ENCODE data around the gene AGBL4. TPM values are rescaled to one million over a fixed set of nuclear protein-coding genes. Genes with fewer than 3 reads are reported as not detected.

Gene AGBL4
- total and polyA plus RNA-seq, 7 experiments from 2014 or later, result 0.27 TPM; not detected in 6

DNA sequence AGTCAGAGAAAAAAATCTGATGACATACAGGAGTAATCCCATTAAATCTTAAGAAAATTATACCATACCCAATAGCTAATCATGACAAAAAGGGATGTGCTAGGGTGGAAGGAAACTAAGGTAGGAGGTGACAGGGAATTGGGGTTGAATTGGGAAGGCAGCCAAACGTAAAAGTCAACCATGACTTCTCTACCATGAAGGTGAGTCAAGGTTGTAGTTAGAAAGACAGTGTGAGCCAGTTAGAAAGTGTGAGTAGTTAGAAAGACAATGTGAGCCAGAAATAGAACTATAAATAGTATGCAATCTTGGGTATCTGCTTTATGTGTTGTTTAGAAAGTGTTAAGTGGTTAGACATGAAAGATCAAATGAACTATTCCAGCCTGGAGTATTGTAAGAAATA, 556.8 kb downstream of the AGBL4 start:
- Mint-ChIP-seq H3K36me3 (no peaks in the 10 kb centered on the region), H3K4me1 (no peaks in the 10 kb centered on the region), H3K27ac (no peak overlapping the region), H3K4me3 (no peak overlapping the region), H3K27me3 (peaks cover 0 to 2% (median 0%) of the 10 kb centered on the region in 5 donors), H3K9me3 (peaks cover 0 to 6% (median 0%) of the 10 kb centered on the region in 11 donors)
- CTCF ChIA-PET, result no interaction called here
- Histone ChIP-seq H3K4me1 (ENCODE audit: control insufficient read depth in 2 of 2, insufficient read depth in 2 of 2, low read length in 2 of 2) (no peaks in the 10 kb centered on the region), H3K9me3 (ENCODE audit: control insufficient read depth in 2 of 3, low read length in 3 of 3) (no peaks in the 10 kb centered on the region), H3K27me3 (ENCODE audit: control insufficient read depth in 2 of 2, insufficient read depth in 2 of 2, low read length in 2 of 2) (no peaks in the 10 kb centered on the region), H3K4me3 (ENCODE audit: low read length) (no peak overlapping the region), H3K36me3 (ENCODE audit: control insufficient read depth in 2 of 3, insufficient read depth in 3 of 3, low read length in 3 of 3) (no peaks in the 10 kb centered on the region), H3K27ac (ENCODE audit: low read depth, low read length) (no peak overlapping the region)
- no peak for ATAC-seq
- no peak for DNase-seq
- POLR2A ChIA-PET, result no interaction called here
- intact Hi-C loops (cut with micrococcal nuclease), result no loop called here

DNA sequence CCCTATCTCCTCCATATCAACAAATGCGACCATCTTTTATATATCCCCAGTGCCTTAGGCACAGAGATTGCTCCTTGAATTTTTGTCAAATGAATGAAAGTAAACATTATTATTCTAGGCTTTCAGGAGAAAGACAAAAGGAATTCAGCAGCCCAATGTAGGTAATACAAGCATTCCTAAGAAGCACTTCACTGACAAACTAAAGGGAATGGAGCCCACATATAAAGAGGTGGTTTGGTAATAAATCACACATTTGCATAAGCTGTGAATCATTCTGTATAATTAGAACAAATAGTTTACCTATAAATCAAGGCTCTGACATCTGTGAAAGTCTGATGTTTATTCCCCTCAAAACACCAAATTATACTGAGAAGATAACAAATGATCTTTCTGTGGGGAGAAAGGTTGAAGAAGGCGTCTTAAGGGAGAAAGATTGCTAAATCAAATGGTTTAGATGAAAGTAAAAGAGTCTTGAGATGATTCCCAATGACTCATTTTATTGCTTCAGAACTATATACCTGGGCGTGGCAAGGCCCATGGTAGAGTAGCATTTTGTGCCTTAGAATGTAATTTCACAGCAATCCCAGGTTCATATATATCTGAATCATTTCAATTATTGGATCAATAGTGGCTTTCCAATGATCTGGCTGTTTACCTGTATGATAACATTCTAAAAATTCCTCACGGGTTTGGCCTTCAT, 558.1 kb downstream of the AGBL4 start:
- H3K36me3 ChIP-seq (ENCODE audit: control insufficient read depth in 2 of 3, insufficient read depth in 3 of 3, low read length in 3 of 3), result no peaks in the 10 kb centered on the region
- Mint-ChIP-seq H3K4me1 (no peaks in the 10 kb centered on the region), H3K9me3 (peaks cover 0 to 6% (median 2%) of the 10 kb centered on the region in 11 donors), H3K36me3 (no peaks in the 10 kb centered on the region), H3K27me3 (peaks cover 0 to 7% (median 0%) of the 10 kb centered on the region in 5 donors), H3K4me3 (no peak overlapping the region), H3K27ac (no peak overlapping the region)
- ATAC-seq (no peak), DNase-seq (no peak)
- POLR2A ChIA-PET, result no interaction called here
- H3K9me3 ChIP-seq (ENCODE audit: control insufficient read depth in 2 of 3, low read length in 3 of 3), result no peaks in the 10 kb centered on the region
- no peaks in the 10 kb centered on the region for H3K27me3 ChIP-seq (ENCODE audit: control insufficient read depth in 2 of 2, insufficient read depth in 2 of 2, low read length in 2 of 2)
- intact Hi-C loops (cut with micrococcal nuclease), result no loop called here
- H3K4me3 ChIP-seq (ENCODE audit: low read length), result no peak overlapping the region
- H3K27ac ChIP-seq (ENCODE audit: low read depth, low read length), result no peak overlapping the region
- no peaks in the 10 kb centered on the region for H3K4me1 ChIP-seq (ENCODE audit: control insufficient read depth in 2 of 2, insufficient read depth in 2 of 2, low read length in 2 of 2)
- CTCF ChIA-PET, result no interaction called here

DNA sequence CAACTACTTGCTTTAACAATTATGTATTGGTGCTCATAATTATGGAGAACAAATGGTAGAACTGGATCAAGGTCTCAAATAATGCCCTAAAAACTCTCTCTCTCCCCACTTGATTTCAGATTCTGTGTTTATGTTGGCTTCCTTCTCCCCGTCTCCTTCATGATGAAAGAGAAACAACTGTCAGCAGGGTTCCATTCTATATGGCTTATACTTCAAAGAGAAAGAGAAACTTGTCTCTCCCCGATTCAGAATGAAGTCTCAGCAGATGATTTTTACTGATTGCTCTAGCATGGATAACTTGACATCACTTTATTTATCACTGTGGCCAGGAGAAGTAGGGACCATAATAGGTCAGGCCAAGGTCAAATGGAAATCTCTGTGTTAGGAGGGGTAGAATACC, 575.6 kb downstream of the AGBL4 start:
- intact Hi-C loops (cut with micrococcal nuclease), result no loop called here
- H3K4me1 ChIP-seq (ENCODE audit: control insufficient read depth in 2 of 2, insufficient read depth in 2 of 2, low read length in 2 of 2), result no peaks in the 10 kb centered on the region
- ChIA-PET POLR2A (no interaction called here), CTCF (no interaction called here)
- H3K36me3 Mint-ChIP-seq, result no peaks in the 10 kb centered on the region
- H3K36me3 ChIP-seq (ENCODE audit: control insufficient read depth in 2 of 3, insufficient read depth in 3 of 3, low read length in 3 of 3), result no peaks in the 10 kb centered on the region
- H3K27ac Mint-ChIP-seq, result no peak overlapping the region
- H3K4me3 ChIP-seq (ENCODE audit: low read length), result no peak overlapping the region
- no peaks in the 10 kb centered on the region for H3K27me3 ChIP-seq (ENCODE audit: control insufficient read depth in 2 of 2, insufficient read depth in 2 of 2, low read length in 2 of 2)
- DNase-seq (no peak), ATAC-seq (no peak)
- H3K9me3 Mint-ChIP-seq, result peaks cover 0 to 22% (median 10%) of the 10 kb centered on the region in 11 donors
- H3K27me3 Mint-ChIP-seq, result no peaks in the 10 kb centered on the region
- no peak overlapping the region for H3K4me3 Mint-ChIP-seq
- H3K9me3 ChIP-seq (ENCODE audit: control insufficient read depth in 2 of 3, low read length in 3 of 3), result peaks cover 0 to 5% (median 0%) of the 10 kb centered on the region in 3 experiments
- H3K4me1 Mint-ChIP-seq, result no peaks in the 10 kb centered on the region
- H3K27ac ChIP-seq (ENCODE audit: low read depth, low read length), result no peak overlapping the region

DNA sequence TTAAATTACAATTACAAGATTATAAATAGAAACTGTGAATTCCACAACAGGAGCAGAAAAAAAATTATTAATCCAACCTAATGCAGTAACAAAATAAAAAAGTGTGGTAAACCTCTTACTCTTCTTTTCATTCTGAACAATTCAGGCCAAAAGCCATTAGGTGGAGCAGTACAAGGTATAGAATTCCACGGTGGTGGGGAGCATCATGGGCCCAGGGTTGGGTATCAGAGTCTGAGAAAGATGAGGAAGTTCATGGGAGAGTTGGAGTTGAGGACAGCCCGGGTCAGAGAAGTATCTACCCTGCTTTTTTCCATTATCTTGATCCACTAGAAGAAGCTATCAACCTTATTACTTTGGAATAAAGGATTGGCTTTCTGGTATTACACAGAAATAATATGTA, 586.9 kb downstream of the AGBL4 start:
- Mint-ChIP-seq H3K27ac (no peak overlapping the region), H3K27me3 (peaks cover 0 to 4% (median 0%) of the 10 kb centered on the region in 5 donors), H3K4me1 (no peaks in the 10 kb centered on the region), H3K4me3 (no peak overlapping the region), H3K36me3 (peaks cover 0 to 5% (median 0%) of the 10 kb centered on the region in 5 donors), H3K9me3 (peaks cover 6 to 18% (median 11%) of the 10 kb centered on the region in 11 donors)
- H3K9me3 ChIP-seq (ENCODE audit: control insufficient read depth in 2 of 3, low read length in 3 of 3), result no peaks in the 10 kb centered on the region
- H3K4me3 ChIP-seq (ENCODE audit: low read length), result no peak overlapping the region
- no peaks in the 10 kb centered on the region for H3K36me3 ChIP-seq (ENCODE audit: control insufficient read depth in 2 of 3, insufficient read depth in 3 of 3, low read length in 3 of 3)
- no peaks in the 10 kb centered on the region for H3K27me3 ChIP-seq (ENCODE audit: control insufficient read depth in 2 of 2, insufficient read depth in 2 of 2, low read length in 2 of 2)
- ChIA-PET CTCF (no interaction called here), POLR2A (no interaction called here)
- ATAC-seq (no peak), DNase-seq (no peak)
- H3K27ac ChIP-seq (ENCODE audit: low read depth, low read length), result no peak overlapping the region
- H3K4me1 ChIP-seq (ENCODE audit: control insufficient read depth in 2 of 2, insufficient read depth in 2 of 2, low read length in 2 of 2), result no peaks in the 10 kb centered on the region
- intact Hi-C loops (cut with micrococcal nuclease), result no loop called here

DNA sequence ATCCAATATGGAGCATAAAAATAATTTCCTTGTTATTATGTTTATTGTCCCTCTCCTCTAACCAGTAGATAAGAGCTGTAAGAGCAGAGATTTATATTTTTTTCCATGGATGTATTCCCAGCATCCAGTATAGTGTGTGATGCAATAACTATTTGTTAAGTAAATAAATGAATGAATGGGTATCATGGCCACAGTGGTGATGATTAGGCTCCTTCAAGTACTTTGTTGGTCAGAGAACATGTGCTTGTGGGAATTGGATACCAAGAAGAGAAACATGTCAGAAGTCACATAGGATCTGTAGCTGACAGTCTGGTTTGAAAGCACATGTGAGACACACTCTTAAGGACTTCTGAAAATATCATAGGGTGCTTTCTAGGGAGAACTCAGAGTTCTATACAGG, 588.5 kb downstream of the AGBL4 start:
- Histone ChIP-seq H3K36me3 (ENCODE audit: control insufficient read depth in 2 of 3, insufficient read depth in 3 of 3, low read length in 3 of 3) (no peaks in the 10 kb centered on the region), H3K4me3 (ENCODE audit: low read length) (no peak overlapping the region), H3K27ac (ENCODE audit: low read depth, low read length) (no peak overlapping the region), H3K4me1 (ENCODE audit: control insufficient read depth in 2 of 2, insufficient read depth in 2 of 2, low read length in 2 of 2) (no peaks in the 10 kb centered on the region), H3K9me3 (ENCODE audit: control insufficient read depth in 2 of 3, low read length in 3 of 3) (no peaks in the 10 kb centered on the region), H3K27me3 (ENCODE audit: control insufficient read depth in 2 of 2, insufficient read depth in 2 of 2, low read length in 2 of 2) (no peaks in the 10 kb centered on the region)
- no peaks in the 10 kb centered on the region for H3K4me1 Mint-ChIP-seq
- no peaks in the 10 kb centered on the region for H3K36me3 Mint-ChIP-seq
- no peak overlapping the region for H3K27ac Mint-ChIP-seq
- H3K9me3 Mint-ChIP-seq, result peaks cover 0 to 15% (median 7%) of the 10 kb centered on the region in 11 donors
- POLR2A ChIA-PET, result no interaction called here
- H3K27me3 Mint-ChIP-seq, result peaks cover 0 to 4% (median 0%) of the 10 kb centered on the region in 5 donors
- ATAC-seq, result no peak
- intact Hi-C loops (cut with micrococcal nuclease), result no loop called here
- DNase-seq, result no peak
- H3K4me3 Mint-ChIP-seq, result no peak overlapping the region
- CTCF ChIA-PET, result no interaction called here

DNA sequence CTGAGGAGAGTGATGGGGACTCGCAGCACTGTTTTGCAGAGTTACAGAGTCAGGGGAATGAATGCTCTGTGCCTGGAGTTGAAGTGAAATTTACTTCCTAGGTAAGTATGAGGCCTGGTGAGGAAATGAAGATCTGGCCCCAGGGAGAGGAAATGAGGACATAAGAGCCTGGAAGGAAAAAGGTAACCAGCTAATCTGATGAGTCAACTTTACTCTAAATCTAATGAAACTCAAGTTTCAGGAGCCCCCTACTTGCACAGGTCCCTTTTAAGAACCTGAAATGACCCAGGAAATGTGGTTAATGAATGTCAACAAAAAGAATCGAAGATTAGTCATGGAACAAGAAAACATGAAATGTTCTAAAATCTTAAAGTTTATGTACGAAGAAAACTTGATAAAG, 599.0 kb downstream of the AGBL4 start:
- Histone ChIP-seq H3K27ac (ENCODE audit: low read depth, low read length) (no peak overlapping the region), H3K9me3 (ENCODE audit: control insufficient read depth in 2 of 3, low read length in 3 of 3) (no peaks in the 10 kb centered on the region), H3K36me3 (ENCODE audit: control insufficient read depth in 2 of 3, insufficient read depth in 3 of 3, low read length in 3 of 3) (no peaks in the 10 kb centered on the region), H3K4me1 (ENCODE audit: control insufficient read depth in 2 of 2, insufficient read depth in 2 of 2, low read length in 2 of 2) (no peaks in the 10 kb centered on the region), H3K27me3 (ENCODE audit: control insufficient read depth in 2 of 2, insufficient read depth in 2 of 2, low read length in 2 of 2) (no peaks in the 10 kb centered on the region), H3K4me3 (ENCODE audit: low read length) (no peak overlapping the region)
- POLR2A ChIA-PET, result no interaction called here
- Mint-ChIP-seq H3K4me1 (no peaks in the 10 kb centered on the region), H3K36me3 (no peaks in the 10 kb centered on the region), H3K27me3 (peaks cover 0 to 9% (median 0%) of the 10 kb centered on the region in 5 donors), H3K27ac (no peak overlapping the region), H3K4me3 (no peak overlapping the region), H3K9me3 (peaks cover 0 to 16% (median 3%) of the 10 kb centered on the region in 11 donors)
- DNase-seq (no peak), ATAC-seq (no peak)
- CTCF ChIA-PET, result no interaction called here
- intact Hi-C loops (cut with micrococcal nuclease), result no loop called here

DNA sequence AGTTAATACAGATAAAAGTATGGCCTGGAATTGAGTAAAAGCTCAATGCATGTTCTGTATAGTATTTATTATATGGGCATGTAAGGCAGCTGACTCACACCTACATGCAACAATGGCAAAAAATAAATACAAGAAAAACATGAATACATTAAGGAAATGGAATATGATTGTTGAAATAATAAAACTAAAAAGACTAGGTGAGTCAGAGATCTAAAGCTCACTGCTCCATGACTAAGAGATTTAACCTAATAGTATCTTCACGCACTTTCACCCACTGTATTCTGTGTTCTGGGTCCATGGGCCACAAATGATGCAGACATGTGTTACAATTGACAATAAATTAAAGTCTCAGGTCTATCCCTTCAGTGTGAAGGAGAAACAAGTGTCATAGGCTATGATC, 607.0 kb downstream of the AGBL4 start:
- peaks cover 0 to 5% (median 0%) of the 10 kb centered on the region in 11 donors for H3K9me3 Mint-ChIP-seq
- H3K4me3 Mint-ChIP-seq, result no peak overlapping the region
- no peak for ATAC-seq
- ChIA-PET CTCF (no interaction called here), POLR2A (no interaction called here)
- Histone ChIP-seq H3K27me3 (ENCODE audit: control insufficient read depth in 2 of 2, insufficient read depth in 2 of 2, low read length in 2 of 2) (no peaks in the 10 kb centered on the region), H3K27ac (ENCODE audit: low read depth, low read length) (no peak overlapping the region), H3K4me3 (ENCODE audit: low read length) (no peak overlapping the region), H3K36me3 (ENCODE audit: control insufficient read depth in 2 of 3, insufficient read depth in 3 of 3, low read length in 3 of 3) (no peaks in the 10 kb centered on the region), H3K4me1 (ENCODE audit: control insufficient read depth in 2 of 2, insufficient read depth in 2 of 2, low read length in 2 of 2) (no peaks in the 10 kb centered on the region), H3K9me3 (ENCODE audit: control insufficient read depth in 2 of 3, low read length in 3 of 3) (no peaks in the 10 kb centered on the region)
- peaks cover 0 to 7% (median 0%) of the 10 kb centered on the region in 5 donors for H3K27me3 Mint-ChIP-seq
- H3K36me3 Mint-ChIP-seq, result no peaks in the 10 kb centered on the region
- no peak for DNase-seq
- H3K27ac Mint-ChIP-seq, result no peak overlapping the region
- intact Hi-C loops (cut with micrococcal nuclease), result no loop called here
- no peaks in the 10 kb centered on the region for H3K4me1 Mint-ChIP-seq

All from naive thymus-derived CD4-positive, alpha-beta T cell (primary cell).